Panc1 (cell line): ENCODE results near the gene SLC2A2.

Experiments
- SIN3A ChIP-seq: IDR thresholded peaks from 2 replicates; pipeline ENCODE4 v1.6.1; 2012; ENCODE audit warnings: low read depth, mild to moderate bottlenecking, low read length, moderate library complexity, borderline replicate concordance; ENCODE audit not compliant: insufficient read depth
- TF ChIP-seq, protein P1 (sequence below): fragments of 450-650 bp; IDR thresholded peaks from 2 replicates; pipeline ENCODE4 v1.5.1; 2017; ENCODE audit warnings: mild to moderate bottlenecking

DNA sequence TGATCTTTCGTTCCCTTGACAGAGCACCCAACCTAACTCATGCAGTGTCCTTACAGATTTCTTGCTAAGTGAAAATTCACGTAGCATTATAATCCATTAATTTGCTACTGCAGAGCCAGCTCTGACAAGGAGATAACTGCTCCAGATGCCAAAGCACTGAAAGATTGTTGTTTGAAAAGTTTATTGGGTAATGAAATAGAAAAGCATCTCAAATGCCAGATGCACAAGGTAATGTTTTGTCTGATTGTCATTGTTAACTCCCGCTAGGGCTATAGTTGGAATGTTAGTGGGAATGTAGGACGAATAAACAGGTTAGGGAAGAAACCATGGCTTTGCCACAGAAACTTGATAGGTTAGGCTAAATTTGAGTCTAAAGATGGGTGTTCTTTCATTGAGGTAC lies 20.2 kb upstream of the SLC2A2 start:
- TF ChIP-seq, protein P1, sequence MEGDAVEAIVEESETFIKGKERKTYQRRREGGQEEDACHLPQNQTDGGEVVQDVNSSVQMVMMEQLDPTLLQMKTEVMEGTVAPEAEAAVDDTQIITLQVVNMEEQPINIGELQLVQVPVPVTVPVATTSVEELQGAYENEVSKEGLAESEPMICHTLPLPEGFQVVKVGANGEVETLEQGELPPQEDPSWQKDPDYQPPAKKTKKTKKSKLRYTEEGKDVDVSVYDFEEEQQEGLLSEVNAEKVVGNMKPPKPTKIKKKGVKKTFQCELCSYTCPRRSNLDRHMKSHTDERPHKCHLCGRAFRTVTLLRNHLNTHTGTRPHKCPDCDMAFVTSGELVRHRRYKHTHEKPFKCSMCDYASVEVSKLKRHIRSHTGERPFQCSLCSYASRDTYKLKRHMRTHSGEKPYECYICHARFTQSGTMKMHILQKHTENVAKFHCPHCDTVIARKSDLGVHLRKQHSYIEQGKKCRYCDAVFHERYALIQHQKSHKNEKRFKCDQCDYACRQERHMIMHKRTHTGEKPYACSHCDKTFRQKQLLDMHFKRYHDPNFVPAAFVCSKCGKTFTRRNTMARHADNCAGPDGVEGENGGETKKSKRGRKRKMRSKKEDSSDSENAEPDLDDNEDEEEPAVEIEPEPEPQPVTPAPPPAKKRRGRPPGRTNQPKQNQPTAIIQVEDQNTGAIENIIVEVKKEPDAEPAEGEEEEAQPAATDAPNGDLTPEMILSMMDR, result no peak
- no peak for TF ChIP-seq SIN3A
